ENCODE results near the gene SP2. TPM values are rescaled to one million over a fixed set of nuclear protein-coding genes. Genes with fewer than 3 reads are reported as not detected.

Gene SP2
- total RNA-seq, 1 experiment from 2014 or later: 22.2 TPM

GRCh38 chr17:47879776-47880454, 16.1 kb upstream of the SP2 start:
- H3K79me2 ChIP-seq (ENCODE audit: insufficient read depth, low read length): no peaks in the 10 kb centered on the region
- H2AFZ ChIP-seq (ENCODE audit: low read depth, low read length, poor library complexity, severe bottlenecking): no peak overlapping the region
- H3K27me3 ChIP-seq (ENCODE audit: insufficient read depth, low read length): no peaks in the 10 kb centered on the region
- BruUV-seq (replicated peaks): no TSS peak
- no peak overlapping the region for H3K4me2 ChIP-seq (ENCODE audit: low read length)
- intact Hi-C loops (cut with micrococcal nuclease): no loop called here
- peaks cover 2 to 37% of the 10 kb centered on the region in 2 experiments for H3K4me1 ChIP-seq (ENCODE audit: control insufficient read depth in 1 of 2, insufficient read depth in 2 of 2, low read length in 2 of 2)
- DNase-seq (ENCODE audit: low read depth, low spot score) (no peak), ATAC-seq (no peak)
- H3K36me3 ChIP-seq (ENCODE audit: control insufficient read depth in 1 of 2, insufficient read depth in 2 of 2, low read length in 2 of 2): no peaks in the 10 kb centered on the region
- H3K9me3 ChIP-seq (ENCODE audit: control insufficient read depth in 1 of 2, insufficient read depth in 1 of 2, low read depth in 1 of 2, low read length in 2 of 2): no peaks in the 10 kb centered on the region
- ChIA-PET RAD21 (ENCODE audit: low non-redundant PET in 1 of 2, low total read pairs in 2 of 2, uncharacterized antibody in 2 of 2, unreplicated experiment in 2 of 2) (no interaction called here), CTCF (interaction anchor here (0.9 to 2.9 kb wide), 5 partner anchors 10 to 138 kb away, joined by 3 to 12 read pairs (median 7); partner anchors contain the start of gene SCRN2), POLR2A (no interaction called here)
- no peak overlapping the region for H3K4me3 ChIP-seq (replicated peaks in 1 of 2; ENCODE audit: low read depth in 1 of 2, low read length in 2 of 2)
- H3K9ac ChIP-seq (ENCODE audit: low read length): no peak overlapping the region
- H3K9me2 ChIP-seq (ENCODE audit: insufficient read depth): no peaks in the 10 kb centered on the region
- H3K27ac ChIP-seq (ENCODE audit: low read depth, low read length): no peak overlapping the region
- no peak for TF ChIP-seq ZNF274 (IDR thresholded peaks at IDR 0.05; ENCODE audit: low read depth, low read length)
- no peaks in the 10 kb centered on the region for H4K20me1 ChIP-seq (ENCODE audit: insufficient read depth)

- no peak overlapping the region for H3K4me3 ChIP-seq (replicated peaks in 1 of 2; ENCODE audit: low read depth in 1 of 2, low read length in 2 of 2)
- TF ChIP-seq SRF (IDR thresholded peaks at IDR 0.05; ENCODE audit: low read depth) (no peak), MAX (IDR thresholded peaks at IDR 0.05) (no peak), CEBPB (IDR thresholded peaks at IDR 0.05; ENCODE audit: low read depth) (no peak), FOSL1 (IDR thresholded peaks at IDR 0.05; ENCODE audit: low read depth) (no peak), POLR2AphosphoS5 (IDR thresholded peaks at IDR 0.05; ENCODE audit: low read depth, low read length) (no peak), SIN3A (IDR thresholded peaks at IDR 0.05; ENCODE audit: low read depth) (no peak), YY1 (IDR thresholded peaks at IDR 0.05; ENCODE audit: extremely low read depth, insufficient replicate concordance, low read depth, low read length) (no peak), TCF7L2 (IDR thresholded peaks at IDR 0.05; ENCODE audit: borderline replicate concordance, extremely low read depth, insufficient read depth, insufficient read length) (no peak), CBX3 (IDR thresholded peaks at IDR 0.05; ENCODE audit: low read depth) (no peak), RAD21 (IDR thresholded peaks at IDR 0.05; ENCODE audit: low read depth) (no peak), REST (IDR thresholded peaks at IDR 0.05; ENCODE audit: low read depth) (no peak), ZNF274 (IDR thresholded peaks at IDR 0.05; ENCODE audit: low read depth, low read length) (no peak)
- H3K27ac ChIP-seq (ENCODE audit: low read depth, low read length): no peak overlapping the region
- ChIA-PET POLR2A (no interaction called here), RAD21 (ENCODE audit: low non-redundant PET in 1 of 2, low total read pairs in 2 of 2, uncharacterized antibody in 2 of 2, unreplicated experiment in 2 of 2) (no interaction called here), CTCF (interaction anchor here (2.3 kb wide), 1 partner anchor 39 kb away, joined by 7 read pairs; no protein-coding TSS in a partner anchor)
- no peaks in the 10 kb centered on the region for H3K9me2 ChIP-seq (ENCODE audit: insufficient read depth)
- H3K9me3 ChIP-seq (ENCODE audit: control insufficient read depth in 1 of 2, insufficient read depth in 1 of 2, low read depth in 1 of 2, low read length in 2 of 2): no peaks in the 10 kb centered on the region
- H3K79me2 ChIP-seq (ENCODE audit: insufficient read depth, low read length): no peaks in the 10 kb centered on the region
- peaks cover 2 to 48% of the 10 kb centered on the region in 2 experiments for H3K4me1 ChIP-seq (ENCODE audit: control insufficient read depth in 1 of 2, insufficient read depth in 2 of 2, low read length in 2 of 2)
- no peak overlapping the region for H3K9ac ChIP-seq (ENCODE audit: low read length)
- H3K27me3 ChIP-seq (ENCODE audit: insufficient read depth, low read length): no peaks in the 10 kb centered on the region
- H2AFZ ChIP-seq (ENCODE audit: low read depth, low read length, poor library complexity, severe bottlenecking): no peak overlapping the region
- no peak for DNase-seq (ENCODE audit: low read depth, low spot score)
- no peaks in the 10 kb centered on the region for H3K36me3 ChIP-seq (ENCODE audit: control insufficient read depth in 1 of 2, insufficient read depth in 2 of 2, low read length in 2 of 2)
- no TSS peak for BruUV-seq (replicated peaks)
- H3K4me2 ChIP-seq (ENCODE audit: low read length): no peak overlapping the region; the same call in 1 of the 2 replicates
- no peak for ATAC-seq
- no peaks in the 10 kb centered on the region for H4K20me1 ChIP-seq (ENCODE audit: insufficient read depth)
- intact Hi-C loops (cut with micrococcal nuclease): no loop called here
Measured at GRCh38 chr17:47882247-47882646, 13.8 kb upstream of the SP2 start.
